H1 (cell line): ENCODE results near the gene NR2C2. TPM values are rescaled to one million over a fixed set of nuclear protein-coding genes. Genes with fewer than 3 reads are reported as not detected.

Source experiments
- EGR1 ChIP-seq: IDR thresholded peaks from 2 replicates; pipeline ENCODE4 v1.6.1; 2011; ENCODE audit warnings: low read depth, low read length, borderline replicate concordance
- EP300 ChIP-seq, 2 experiments: IDR thresholded peaks; 1 replicate in 1 of 2; 2 replicates in 1 of 2; pipeline ENCODE4 v1.6.1; 2011 to 2012; ENCODE audit warnings: low read depth in 2 of 2, low read length in 2 of 2, mild to moderate bottlenecking in 2 of 2, borderline replicate concordance in 1 of 2, inconsistent platforms in 1 of 2, moderate library complexity in 1 of 2
- JUND ChIP-seq: IDR thresholded peaks from 2 replicates; pipeline ENCODE4 v1.6.1; 2011; ENCODE audit warnings: mild to moderate bottlenecking, improper control_type of control experiment, low read length
- POLR2A ChIP-seq, 2 experiments: IDR thresholded peaks; 1 replicate in 1 of 2; 2 replicates in 1 of 2; pipeline ENCODE4 v1.6.1; 2011; ENCODE audit warnings: low read depth in 2 of 2, low read length in 2 of 2, mild to moderate bottlenecking in 2 of 2; ENCODE audit errors: control extremely low read depth in 1 of 2
- RAD21 ChIP-seq, 2 experiments: IDR thresholded peaks in 1 of 2; conservative IDR thresholded peaks in 1 of 2; 2 replicates each; pipeline ENCODE4 v1.6.1; 2011; ENCODE audit warnings: low read depth in 2 of 2, low read length in 2 of 2, improper control_type of control experiment in 1 of 2, inconsistent platforms in 1 of 2, mild to moderate bottlenecking in 1 of 2, moderate library complexity in 1 of 2
- SIN3A ChIP-seq, 2 experiments: IDR thresholded peaks in 1 of 2; conservative IDR thresholded peaks in 1 of 2; 2 replicates each; pipeline ENCODE4 v1.6.1; 2011 to 2012; ENCODE audit warnings: low read length in 2 of 2, improper control_type of control experiment in 1 of 2, low read depth in 1 of 2, mild to moderate bottlenecking in 1 of 2
- TAF7 ChIP-seq: optimal IDR thresholded peaks from 2 replicates; pipeline ENCODE3; 2011; ENCODE audit warnings: low read depth, mild to moderate bottlenecking, inconsistent platforms, low read length, moderate library complexity, borderline replicate concordance
- YY1 ChIP-seq: IDR thresholded peaks from 2 replicates; pipeline ENCODE4 v1.6.1; 2011; ENCODE audit warnings: low read depth, mild to moderate bottlenecking, low read length
- polyA plus RNA-seq, 7 experiments: library from polyadenylated mRNA; depleted of rRNA in 3 of 7; stranded (reverse) in 5 of 7; unstranded in 2 of 7; fragments of >200 nt in 5 of 7; fragments of 200-250 nt in 2 of 7; gene quantifications; 1 replicate in 5 of 7; 2 replicates in 1 of 7; 4 replicates in 1 of 7; pipeline versions ENCODE4 v1.2.1 to v1.2.3, GENCODE V29; 2011 to 2013; ENCODE audit warnings: missing spikeins in 2 of 7, mixed read lengths in 2 of 7
- total RNA-seq: library from RNA; stranded (reverse); fragmentation: NEBNext Ultra II Directional; extraction: Animal tissue kit (Norgen Biotek cat#: 25700); gene quantifications from 2 replicates; pipeline ENCODE4 v1.2.1, GENCODE V29; 2021
- TF ChIP-seq, protein P1 (sequence below): IDR thresholded peaks from 2 replicates; pipeline ENCODE4 v1.6.1; 2012; ENCODE audit warnings: inconsistent platforms

NR2C2 gene
- total and polyA plus RNA-seq, 2 of the 8 experiments (the other 6 are each of a cell fraction or from before 2014, with no cell fraction given): 16.6 to 44.4 TPM

DNA sequence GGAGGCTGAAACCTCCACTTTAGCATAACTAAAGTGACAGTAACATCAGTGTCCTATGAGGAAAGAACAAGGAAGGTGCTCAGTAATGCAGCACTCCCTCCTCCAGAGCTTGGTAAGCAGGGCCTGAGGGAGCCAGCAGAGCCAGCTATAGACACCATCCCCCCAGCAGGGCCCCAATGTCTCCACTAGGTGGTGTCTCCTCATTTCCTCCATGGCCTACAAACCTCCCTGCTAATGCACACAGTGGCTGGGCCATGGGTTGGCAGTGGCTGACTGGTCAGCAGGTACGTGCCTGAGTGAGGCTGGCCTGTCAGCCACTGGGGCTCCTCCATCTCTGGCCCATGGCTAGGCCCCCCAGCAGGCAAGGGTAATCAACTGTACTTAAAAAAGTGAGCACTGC is 104.1 kb downstream of the NR2C2 start (continued):
- TF ChIP-seq RAD21 (IDR thresholded peaks at IDR 0.05 in 1 of 2, conservative IDR thresholded peaks at IDR 0.05 in 1 of 2; ENCODE audit: low read depth in 2 of 2, low read length in 2 of 2) (peak; percentile 49 to 63), JUND (no peak), SIN3A (conservative IDR thresholded peaks at IDR 0.05 in 1 of 2, IDR thresholded peaks at IDR 0.05 in 1 of 2; ENCODE audit: low read depth in 1 of 2, low read length in 2 of 2) (0 out of 4 replicates have a peak, but pooled peaks of 1 of the 2 experiments have one; percentile 25), YY1 (peak; percentile 76), TAF7 (peak; percentile 18), EGR1 (no peak), EP300 (IDR thresholded peaks at IDR 0.05; ENCODE audit: borderline replicate concordance in 1 of 2, low read depth in 2 of 2, low read length in 2 of 2) (no peak), POLR2A (IDR thresholded peaks at IDR 0.05; ENCODE audit: control extremely low read depth in 1 of 2, low read depth in 2 of 2, low read length in 2 of 2) (peak in 1 of 2 experiments; percentile 57; a peak in 2 of 3 replicates)
- TF ChIP-seq, protein P1, sequence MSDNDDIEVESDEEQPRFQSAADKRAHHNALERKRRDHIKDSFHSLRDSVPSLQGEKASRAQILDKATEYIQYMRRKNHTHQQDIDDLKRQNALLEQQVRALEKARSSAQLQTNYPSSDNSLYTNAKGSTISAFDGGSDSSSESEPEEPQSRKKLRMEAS: no peak
